ENCODE data around the gene GGA3.

- TF ChIP-seq CTCF (IDR thresholded peaks at IDR 0.05) (peak; percentile 55 to 79 (median 77)), POLR2A (IDR thresholded peaks at IDR 0.05) (no peak)
Measured at GRCh38 chr17:75238684-75239191, 22.7 kb downstream of the GGA3 start.
